Measurements from ENCODE around the gene TEX48.

Gene TEX48

DNA sequence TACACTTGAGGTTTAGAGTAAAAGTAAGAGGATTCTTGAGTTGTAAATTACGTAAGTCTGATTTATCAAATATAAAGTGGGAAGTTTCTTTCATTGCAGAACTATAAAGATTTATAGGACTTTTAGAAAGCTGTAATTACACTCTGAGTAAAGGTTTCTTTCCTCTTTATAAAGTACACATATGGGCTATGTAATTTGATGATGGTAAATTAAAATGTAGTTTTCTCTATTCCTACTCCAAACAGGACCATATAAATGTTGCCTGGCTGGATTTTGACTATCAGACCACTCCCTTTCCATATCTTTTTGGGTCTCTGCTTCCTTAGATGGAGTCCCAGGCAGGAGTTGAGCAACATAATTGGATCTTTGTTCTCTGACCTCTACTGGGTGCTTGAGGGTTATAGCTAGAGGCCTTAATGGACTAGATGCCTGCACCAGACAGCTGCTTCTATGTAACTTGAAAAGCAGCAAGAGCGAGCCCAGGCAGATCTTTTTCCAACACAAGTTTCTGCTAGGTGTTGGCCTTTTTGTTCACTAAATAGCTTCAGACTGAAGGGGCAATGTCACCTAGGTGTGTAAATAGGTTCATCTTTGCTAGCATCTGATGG, 11.4 kb upstream of the TEX48 start:
- DNase-seq = no peak

DNA sequence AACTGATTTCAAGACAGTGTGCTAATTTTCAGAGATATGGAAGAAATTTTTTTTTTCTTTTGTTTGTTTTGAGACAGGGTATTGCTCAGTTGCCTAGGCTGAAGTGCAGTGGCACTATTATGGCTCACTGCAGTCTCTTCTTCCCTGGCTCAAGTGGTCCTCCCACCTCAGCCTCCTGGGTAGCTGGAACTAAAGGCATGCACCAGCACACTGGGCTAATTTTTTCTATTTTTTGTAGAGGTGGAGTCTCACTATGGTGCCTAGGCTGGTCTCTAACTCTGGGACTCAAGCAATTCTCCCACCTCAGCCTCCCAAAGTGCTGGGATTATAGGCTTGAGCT, 9.9 kb upstream of the TEX48 start:
- no peak for DNase-seq

DNA sequence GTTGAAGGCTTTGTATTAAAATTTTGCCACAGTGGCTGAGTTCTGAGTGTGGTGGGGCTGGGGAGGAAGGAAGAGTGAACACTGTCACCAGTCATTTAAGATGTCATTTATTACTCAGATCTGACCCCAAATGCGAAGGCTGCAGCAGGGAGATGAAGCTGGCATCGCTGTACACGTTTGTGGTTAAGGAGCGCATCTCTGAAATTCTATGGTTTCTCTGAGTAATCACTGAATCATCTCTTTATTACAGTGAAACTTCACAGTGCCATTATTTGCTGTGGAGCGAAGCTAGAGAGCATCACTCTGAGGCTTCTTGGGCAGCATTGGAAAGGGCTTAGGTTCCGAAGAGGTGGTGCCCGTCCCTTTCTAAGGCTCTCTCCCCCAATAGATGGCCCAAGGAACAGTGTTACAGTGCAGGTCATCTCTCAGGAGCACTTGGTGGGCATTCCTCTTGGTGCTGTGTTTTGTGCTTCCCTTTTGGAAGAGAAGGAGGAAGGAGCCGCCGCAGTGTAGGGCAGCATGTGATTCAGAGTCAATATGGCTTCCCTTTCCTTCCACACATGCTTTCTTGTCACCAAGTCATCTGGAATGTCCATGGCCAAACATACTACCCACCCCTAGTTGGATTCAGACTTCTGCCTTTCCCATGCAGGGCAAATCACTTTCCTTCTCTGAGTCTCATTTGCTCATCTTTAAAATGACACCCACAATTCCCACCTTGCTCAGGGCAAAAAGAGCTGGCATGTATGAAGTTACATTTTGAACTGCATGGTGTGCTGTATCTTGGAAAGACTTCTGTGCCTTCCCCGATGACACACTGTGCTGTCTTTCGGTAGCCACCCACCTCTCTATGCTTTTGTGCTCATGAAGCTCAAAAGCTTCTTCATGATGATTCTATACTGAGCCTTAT, 9.3 kb upstream of the TEX48 start:
- peak; percentile 35 for DNase-seq

DNA sequence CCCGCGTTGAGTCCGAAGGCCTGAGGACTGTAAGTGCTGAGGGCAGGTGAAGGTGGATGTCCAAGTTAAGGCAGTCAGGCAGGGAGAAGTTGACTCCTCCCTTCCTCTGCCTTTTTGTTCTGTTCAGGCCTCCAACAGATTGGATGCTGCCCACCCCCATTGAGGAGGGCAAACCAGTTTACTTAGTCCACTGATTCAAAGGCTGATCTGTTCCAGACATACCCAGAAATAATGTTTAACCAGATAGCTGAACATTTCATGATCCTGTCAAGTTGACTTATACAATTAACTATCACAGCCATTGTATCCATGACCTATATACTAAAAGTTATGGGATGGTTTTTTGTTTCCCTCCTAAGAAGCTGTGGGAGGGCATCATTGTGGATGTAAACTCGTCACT, 8.3 kb upstream of the TEX48 start:
- no peak for DNase-seq

DNA sequence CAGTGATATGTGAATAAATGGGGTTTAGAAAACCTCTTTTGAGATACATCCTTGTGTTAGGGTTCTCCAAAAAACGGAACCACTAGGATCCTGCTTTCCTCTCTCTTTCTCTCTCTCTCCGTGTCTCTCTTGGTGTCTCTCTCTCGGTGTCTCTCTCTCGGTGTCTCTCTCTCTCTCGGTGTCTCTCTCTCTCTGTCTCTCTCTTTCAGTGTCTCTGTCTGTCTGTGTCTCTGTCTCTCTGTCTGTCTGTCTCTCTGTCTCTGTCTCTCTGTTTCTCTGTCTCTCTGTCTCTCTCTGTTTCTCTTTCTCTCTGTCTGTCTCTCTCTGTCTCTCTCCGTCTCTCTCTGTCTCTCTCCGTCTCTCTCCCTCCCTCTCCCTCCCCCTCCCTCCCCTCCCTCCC, 7.8 kb upstream of the TEX48 start:
- no peak for DNase-seq

DNA sequence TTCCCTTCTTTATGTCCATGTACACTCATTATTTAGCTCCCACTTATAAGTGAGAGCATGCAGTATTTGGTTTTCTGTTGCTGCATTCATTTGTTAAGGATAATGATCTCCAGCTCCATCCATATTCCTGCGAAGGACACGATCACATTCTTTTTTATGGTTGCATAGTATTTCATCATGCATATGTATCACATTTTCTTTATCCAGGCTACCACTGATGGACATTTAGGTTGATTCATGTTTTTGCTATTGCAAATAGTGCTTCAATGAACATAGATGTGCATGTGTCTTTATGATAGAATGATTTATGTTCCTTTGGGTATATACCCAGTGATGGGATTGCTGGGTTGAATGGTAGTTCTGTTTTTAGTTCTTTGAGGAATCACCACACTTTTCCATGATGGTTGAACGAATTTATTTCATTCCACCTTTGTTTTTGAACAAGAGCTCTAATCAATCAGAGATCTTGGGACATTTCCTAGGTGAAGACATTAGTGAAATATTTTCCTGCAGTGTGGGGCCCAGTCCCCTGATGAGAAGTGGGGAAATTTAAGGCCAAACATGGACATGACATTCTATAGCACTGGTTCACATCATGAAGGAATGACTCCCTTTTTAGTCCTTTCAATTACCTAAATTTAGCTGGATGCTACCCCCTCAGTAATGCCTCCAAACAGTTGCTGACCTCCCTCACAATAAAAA, 7.1 kb upstream of the TEX48 start:
- DNase-seq = no peak

DNA sequence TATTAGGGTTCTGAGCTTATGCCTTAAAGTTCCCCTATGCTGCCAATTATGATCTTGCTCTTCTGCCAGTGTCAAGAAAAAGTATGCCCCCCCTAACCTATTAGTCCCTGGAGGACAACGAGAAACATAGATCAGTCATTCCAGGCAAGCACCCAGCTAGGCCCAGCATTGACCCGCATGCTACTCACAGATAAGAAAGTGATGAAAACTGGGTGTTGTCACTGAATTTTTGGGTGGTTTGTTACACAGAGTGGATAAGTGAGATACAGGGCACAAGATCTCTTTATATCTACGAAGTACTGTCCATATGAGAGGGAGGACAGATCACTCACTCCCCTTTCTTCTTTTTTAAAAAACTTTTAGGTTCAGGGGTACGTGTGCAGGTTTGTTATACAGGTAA, 6.4 kb upstream of the TEX48 start:
- DNase-seq = no peak

DNA sequence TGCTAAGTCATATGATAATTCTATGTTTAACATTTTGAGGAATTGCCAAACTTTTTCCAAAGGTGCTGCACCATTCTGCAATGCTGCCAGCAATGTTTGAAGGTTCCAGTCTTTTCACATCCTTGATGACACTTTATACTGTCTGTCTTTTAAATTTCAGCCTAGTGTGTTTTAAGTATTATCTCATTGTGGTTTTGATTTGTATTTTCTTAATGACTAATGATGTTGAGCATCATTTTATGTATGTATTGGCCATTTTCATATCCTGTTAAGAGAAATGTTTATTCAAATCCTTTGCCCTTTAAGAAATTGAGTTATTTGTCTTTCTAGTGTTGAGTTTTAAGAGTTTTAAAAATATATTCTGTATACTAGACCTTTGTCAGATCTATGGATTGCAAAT, 5.0 kb upstream of the TEX48 start:
- DNase-seq = no peak

DNA sequence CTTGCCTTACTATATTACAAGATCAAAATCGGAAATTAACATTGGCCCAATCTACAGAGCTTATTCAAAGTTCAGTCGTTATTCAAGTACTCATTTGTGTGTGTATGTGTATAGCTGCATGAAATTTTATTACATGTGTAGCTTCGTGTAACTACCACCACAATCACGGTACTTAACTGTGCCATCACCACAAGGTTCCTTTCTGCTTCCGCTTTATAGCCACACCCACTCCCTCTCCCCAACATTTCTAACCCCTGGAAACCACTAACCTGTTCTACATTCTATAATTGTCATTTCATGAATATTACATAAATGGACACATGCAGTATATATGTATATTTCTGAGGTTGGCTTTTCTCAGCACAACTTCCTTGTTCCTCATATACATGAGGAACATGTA, 4.0 kb upstream of the TEX48 start:
- no peak for DNase-seq

DNA sequence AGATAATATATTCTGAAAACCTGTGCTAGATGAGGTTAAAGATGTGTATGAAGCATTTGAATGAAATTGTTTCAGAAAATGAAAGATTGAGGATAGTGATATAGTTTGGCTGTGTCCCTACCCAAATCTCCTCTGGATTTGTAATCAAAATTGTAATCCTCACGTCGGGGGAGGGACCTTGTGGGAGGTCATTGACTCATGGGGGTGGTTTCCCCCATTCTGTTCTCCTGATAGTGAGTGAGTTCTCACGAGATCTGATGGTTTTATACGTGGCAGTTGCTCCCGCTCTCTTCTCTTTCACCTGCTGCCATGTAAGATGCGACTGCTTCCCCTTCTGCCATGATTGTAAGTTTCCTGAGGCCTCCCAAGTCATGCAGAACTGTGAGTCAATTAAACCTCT, 2.0 kb upstream of the TEX48 start:
- DNase-seq = no peak

DNA sequence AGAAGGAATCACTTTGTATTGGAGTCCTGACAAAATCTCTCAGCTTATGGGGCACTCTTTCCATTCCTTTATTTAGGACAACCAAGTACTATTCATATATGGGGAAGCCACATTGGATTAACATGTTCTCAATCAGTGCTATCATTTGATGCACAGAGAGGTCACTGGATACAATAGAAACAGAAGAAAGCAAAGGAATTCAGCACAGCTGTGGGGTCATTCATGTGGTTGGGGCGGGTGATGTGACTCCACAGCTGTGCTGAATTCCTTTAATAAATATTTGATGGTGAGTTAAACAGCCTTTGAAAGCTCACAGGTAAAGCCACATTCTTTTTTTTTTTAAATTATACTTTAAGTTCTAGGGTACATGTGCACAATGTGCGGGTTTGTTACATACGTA, 854 bp upstream of the TEX48 start:
- DNase-seq = no peak

DNA sequence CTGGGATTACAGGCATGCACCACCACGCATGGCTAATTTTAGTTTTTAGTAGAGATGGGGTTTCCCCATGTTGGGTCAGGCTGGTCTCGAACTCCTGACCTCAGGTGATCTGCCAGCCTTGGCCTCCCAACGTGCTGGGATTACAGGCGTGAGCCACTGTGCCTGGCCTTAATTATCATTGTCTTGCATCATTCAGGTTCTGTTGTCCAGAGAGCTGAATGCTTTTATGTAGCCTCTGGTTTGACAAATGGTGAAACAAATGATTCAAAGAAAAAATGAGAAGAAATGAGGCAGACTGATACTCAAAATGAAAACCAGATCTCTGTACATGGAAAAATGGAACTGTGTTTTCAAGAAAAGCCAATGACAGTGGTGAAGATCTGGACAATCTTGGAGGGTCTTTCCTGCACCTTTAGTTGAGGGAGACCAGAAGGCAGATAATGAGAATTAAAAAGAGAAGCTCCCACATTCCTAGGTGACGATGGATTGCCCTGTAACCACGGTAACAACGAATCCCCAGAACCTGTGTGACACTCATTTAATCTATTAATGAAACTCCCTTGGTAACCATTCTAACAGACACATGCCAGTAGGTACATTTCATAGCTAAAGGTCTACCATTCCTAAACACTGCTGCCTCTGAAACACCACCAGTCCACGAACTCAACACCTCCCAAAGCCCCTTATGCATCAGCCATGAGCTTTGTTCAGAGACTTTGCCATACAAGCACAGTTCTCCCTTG, 1.6 kb downstream of the TEX48 start:
- no peak for DNase-seq

DNA sequence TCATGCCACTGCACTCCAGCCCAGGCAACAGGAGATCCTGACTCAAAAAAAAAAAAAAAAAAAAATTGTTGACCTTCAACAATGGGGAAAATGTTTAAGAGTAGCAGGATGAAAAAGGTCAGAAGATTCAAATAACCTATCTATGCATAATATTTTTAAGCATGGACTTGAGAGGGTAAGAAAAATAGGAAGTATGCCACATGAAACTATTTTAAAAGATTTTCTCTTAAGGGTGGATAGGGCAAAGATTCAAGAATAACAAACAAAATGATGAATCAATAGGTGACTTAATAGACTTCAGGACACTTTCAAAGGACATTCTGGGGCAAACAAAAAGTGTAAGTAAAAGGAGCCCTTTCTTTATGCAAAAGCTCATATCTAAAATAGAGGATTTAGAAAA, 3.2 kb downstream of the TEX48 start:
- no peak for DNase-seq

DNA sequence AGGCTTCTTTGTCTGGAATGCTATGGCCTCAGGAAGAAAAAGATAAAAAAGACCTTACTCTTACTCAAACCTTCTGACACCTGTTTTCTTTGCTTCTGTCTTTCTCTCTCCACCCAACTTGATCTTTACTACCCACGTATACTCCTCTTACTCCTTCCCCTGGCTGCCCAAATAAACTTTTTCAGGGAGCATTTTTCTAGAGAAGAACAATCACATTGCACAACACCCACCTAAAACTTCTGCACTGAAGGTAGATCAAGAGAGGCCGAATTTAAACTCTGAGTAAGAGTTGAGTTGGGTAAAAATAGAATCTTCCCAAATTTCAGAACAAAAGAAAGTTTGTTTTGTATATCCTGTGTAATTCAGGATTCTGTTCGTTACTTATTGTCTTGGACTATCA, 3.9 kb downstream of the TEX48 start:
- DNase-seq = no peak

DNA sequence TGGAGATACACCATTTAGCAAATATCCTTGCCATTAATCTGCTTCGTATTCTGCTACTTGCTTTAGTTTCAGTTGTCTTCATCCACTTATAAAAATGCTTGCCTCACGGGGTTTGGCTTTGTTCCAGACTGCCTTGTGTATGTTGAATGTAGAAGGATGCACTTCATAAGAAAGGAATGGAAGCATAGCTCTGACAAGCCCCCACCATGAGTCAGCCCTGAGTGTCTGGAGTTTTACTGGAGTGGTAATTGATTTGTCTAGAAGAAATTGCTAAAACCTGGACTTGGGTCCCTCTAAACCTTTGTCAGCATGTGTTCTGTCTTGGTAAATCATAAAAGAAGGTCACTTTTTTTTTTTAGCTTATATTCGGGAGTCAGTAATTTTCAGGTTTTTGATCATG, 4.6 kb downstream of the TEX48 start:
- DNase-seq = peak; percentile 79

DNA sequence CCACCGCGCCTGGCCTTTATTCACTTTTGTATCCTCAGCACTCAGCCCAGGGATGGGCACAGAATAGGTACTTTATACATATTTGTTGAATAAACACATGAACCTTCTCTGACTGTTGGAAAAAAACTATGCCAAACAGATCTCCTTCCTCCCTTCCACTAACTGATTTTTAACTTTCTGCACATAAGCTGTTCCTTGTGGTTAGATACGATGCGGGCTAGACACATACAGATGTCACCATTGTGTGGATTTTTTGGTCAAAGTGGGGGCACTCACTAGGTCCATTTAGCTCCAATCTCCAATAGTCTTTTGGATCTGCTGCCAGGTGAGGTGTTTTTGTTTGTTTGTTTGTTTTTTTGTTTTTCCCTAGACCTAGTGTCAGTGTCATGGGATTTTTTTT, 5.1 kb downstream of the TEX48 start:
- no peak for DNase-seq

DNA sequence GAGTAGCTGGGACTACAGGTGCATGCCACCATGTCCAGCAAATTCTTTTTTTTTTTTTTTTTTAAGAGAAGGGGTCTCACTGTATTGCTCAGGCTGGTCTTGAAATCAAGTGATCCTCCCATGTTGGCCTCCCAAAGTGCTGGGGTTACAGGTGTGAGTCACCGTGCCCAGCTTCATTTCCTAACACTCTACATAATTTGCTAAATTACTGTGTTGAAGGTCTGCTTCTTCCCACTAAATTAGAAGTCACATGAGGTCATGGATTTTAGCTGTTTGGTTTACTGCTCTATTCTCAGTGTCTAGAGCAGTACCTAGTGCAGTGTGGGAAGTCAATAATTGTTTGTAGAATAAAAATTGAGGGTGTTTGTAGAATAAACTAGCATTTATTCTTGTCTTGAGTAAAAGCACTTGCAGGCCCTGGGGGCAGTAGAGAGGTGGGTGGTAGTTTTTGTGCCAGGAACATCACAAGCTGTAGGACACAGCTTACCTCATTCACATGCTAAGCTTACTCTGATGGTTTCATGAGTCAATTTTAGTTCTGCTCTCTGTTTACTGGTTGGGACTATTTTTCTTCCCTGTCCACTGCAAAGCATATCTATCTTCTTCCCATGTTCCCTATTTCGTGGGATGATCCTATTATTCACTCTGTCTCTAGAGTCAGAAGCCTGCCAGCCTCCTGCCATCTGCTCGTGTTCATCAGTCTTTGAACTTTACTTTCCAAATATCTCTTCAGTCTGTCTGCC, 7.0 kb downstream of the TEX48 start:
- DNase-seq = no peak

DNA sequence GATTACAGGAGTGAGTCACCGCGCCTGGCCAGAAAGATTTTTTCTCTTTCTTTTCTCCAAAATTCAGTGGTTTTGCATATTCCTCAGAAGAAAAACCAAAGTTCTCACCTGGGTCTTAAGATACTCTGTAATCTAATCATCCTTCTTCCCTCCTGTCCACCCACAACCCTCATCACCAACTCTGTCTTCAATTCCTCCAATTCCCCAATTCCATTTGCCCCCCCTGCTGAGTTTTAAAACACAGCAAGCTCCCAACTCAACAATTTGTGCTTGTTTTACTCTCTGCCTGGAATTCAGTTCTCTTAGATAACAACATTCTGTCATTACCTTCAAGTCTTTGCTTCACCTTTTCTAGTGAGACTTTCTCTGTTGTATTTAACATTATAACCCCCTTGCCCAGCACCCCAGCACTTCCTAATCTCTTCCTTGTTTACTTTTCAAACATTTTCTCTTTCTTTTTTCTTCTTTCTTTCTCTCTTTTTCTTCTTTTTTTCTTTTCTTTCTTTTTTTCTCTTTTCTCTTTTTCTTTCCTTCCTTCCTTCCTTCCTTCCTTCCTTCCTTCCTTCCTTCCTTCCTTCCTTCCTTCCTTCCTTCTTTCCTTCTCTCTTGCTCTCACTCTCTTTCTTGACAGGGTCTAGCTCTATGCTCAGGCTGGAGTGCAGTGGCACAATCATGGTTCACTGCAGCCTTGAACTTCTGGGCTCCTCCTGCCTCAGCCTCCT, 7.8 kb downstream of the TEX48 start:
- no peak for DNase-seq

DNA sequence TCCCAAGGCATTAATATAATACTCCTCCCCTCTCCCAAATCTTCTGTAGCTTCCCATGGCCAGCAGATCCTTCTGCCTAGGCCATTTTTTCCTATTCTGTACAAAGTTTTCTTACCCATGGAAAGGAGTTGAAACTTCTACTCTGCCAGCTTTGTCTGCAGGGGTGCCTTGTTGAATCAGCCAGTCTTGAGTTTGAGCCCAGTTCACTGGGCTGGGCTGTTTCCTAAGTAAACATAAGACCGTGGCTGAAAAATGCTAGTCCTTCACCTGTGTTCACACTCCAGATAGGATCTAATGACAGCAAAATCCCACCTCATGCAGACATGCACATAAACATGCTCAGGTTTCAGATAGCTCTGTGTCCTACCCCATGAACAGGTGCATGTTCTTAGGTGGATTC, 10.4 kb downstream of the TEX48 start:
- no peak for DNase-seq

DNA sequence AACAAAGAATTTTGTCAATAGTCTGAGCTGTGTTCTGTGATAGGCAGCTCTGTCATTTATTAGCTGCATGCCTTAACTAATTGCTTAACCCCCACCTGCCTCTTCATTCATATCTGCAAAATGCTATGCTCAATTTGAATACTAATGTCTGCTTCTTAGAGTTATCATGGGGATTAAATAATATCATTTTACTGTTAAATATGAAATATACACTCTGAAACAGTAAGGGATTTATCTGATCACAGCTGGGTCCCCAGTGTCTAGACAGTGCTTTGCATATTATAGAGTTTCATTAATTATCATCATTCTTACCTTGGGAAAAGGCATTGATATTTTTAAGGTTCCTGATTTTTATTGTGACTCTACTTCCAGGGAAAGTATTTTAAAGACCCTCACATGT, 12.0 kb downstream of the TEX48 start:
- DNase-seq = no peak

DNA sequence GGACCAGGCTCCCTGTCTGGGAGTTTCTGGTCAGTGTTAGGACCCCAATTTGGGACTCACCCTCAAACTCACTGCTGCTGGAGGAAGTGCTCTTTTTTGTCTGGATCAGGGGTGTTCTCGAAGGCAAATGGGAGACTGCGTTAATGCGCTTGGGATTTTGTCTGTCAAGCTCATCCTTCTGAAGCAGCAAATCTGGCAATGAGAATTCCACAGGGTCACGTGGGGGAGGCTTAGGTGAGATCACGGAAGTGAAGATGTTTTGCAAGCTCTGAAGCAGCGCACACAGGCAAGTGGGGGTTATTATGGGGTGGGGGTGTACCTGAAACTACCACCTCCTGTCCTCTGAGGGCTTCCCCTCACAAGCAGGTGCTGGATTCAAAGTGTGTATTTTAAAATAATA, 13.8 kb downstream of the TEX48 start:
- DNase-seq = no peak

DNA sequence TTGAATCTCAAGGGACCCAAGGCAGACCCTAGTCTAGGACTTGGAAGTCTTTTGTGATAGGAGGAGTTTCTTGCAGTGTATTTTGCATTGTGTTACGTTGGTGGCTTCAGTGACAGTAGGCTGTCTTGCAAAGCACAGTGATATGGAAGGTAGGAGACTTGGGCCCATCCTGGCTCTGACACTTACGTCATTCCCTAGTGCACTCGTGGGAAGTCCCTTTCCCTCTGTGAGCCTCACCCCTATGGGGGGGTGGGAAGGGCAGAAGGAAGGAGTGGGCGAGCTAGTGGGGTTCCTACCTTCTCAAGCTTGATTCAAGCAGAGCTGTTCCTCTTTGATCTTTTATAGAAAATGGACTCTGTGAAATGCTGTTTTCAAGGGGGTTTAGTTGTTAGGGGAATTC, 15.1 kb downstream of the TEX48 start:
- DNase-seq = no peak

Data from T1000 (cell line).